NCI-H1436 (cell line): ENCODE results near the gene AGAP1.

Experiments
- DNase-seq: peaks from one replicate; lab custom pipeline; 2025; lab: John Stamatoyannopoulos, UW

Gene AGAP1

GRCh38 chr2:235766278-235766677 is 272.4 kb downstream of the AGAP1 start:
- peak; percentile 80 for DNase-seq

GRCh38 chr2:235768606-235769005 is 274.8 kb downstream of the AGAP1 start:
- no peak for DNase-seq

GRCh38 chr2:235769046-235769445 is 275.2 kb downstream of the AGAP1 start:
- DNase-seq = no peak

- no peak for DNase-seq
Observed at GRCh38 chr2:235770909-235771820, 277.3 kb downstream of the AGAP1 start.

- no peak for DNase-seq
Observed at GRCh38 chr2:235773188-235773928, 279.5 kb downstream of the AGAP1 start.

- DNase-seq = no peak
Observed at GRCh38 chr2:235774153-235774870, 280.5 kb downstream of the AGAP1 start.

- DNase-seq = no peak
Observed at GRCh38 chr2:235776531-235776930, 282.7 kb downstream of the AGAP1 start.

GRCh38 chr2:235779444-235779896 is 285.6 kb downstream of the AGAP1 start:
- DNase-seq = peak; percentile 76

- DNase-seq = no peak
Observed at GRCh38 chr2:235780401-235780800, 286.6 kb downstream of the AGAP1 start.

- no peak for DNase-seq
Observed at GRCh38 chr2:235781775-235782174, 287.9 kb downstream of the AGAP1 start.

GRCh38 chr2:235784788-235785187 is 290.9 kb downstream of the AGAP1 start:
- DNase-seq = no peak

- no peak for DNase-seq
Observed at GRCh38 chr2:235789552-235789951, 295.7 kb downstream of the AGAP1 start.

GRCh38 chr2:235793163-235793752 is 299.4 kb downstream of the AGAP1 start:
- DNase-seq = no peak

- DNase-seq = no peak
Observed at GRCh38 chr2:235799281-235799680, 305.4 kb downstream of the AGAP1 start.

- no peak for DNase-seq
Observed at GRCh38 chr2:235802542-235802941, 308.7 kb downstream of the AGAP1 start.

- DNase-seq = no peak
Observed at GRCh38 chr2:235803028-235803427, 309.2 kb downstream of the AGAP1 start.

GRCh38 chr2:235804676-235805075 is 310.8 kb downstream of the AGAP1 start:
- DNase-seq = no peak

- DNase-seq = no peak
Observed at GRCh38 chr2:235806986-235807750, 313.3 kb downstream of the AGAP1 start.

- DNase-seq = no peak
Observed at GRCh38 chr2:235808366-235808765, 314.5 kb downstream of the AGAP1 start.

- no peak for DNase-seq
Observed at GRCh38 chr2:235810252-235810651, 316.4 kb downstream of the AGAP1 start.

- no peak for DNase-seq
Observed at GRCh38 chr2:235810846-235811245, 317.0 kb downstream of the AGAP1 start.
